Right cardiac atrium (tissue), 5 donors: ENCODE results near the gene FBXO48. TPM values are rescaled to one million over a fixed set of nuclear protein-coding genes. Genes with fewer than 3 reads are reported as not detected.

Source experiments
- ATAC-seq, 2 donors: fragments of 200-7000 bp; cut with Tn5 transposase; one replicate each; pipeline versions ENCODE4 v1.8.0 to v1.9.1; 2020; ENCODE audit warnings: moderate library complexity in 2 of 2, mild to moderate bottlenecking in 1 of 2
- DNase-seq, 3 donors: peaks; one replicate each; pipeline ENCODE4 v3.0.0-alpha.2; 2020
- H3K27ac ChIP-seq: one replicate; pipeline ENCODE4 v1.5.1; 2013; ENCODE audit warnings: mild to moderate bottlenecking, low read length, control low read depth, moderate library complexity
- H3K27me3 ChIP-seq: one replicate; pipeline ENCODE4 v1.6.1; 2013; ENCODE audit not compliant: control insufficient read depth, insufficient read depth
- H3K4me1 ChIP-seq: one replicate; pipeline ENCODE4 v1.6.1; 2013; ENCODE audit warnings: low read length; ENCODE audit not compliant: control insufficient read depth, insufficient read depth
- H3K4me3 ChIP-seq: one replicate; pipeline ENCODE4 v1.5.1; 2013; ENCODE audit warnings: low read length, control low read depth
- H3K9me3 ChIP-seq: one replicate; pipeline ENCODE4 v1.6.1; 2013; ENCODE audit warnings: low read length; ENCODE audit not compliant: control insufficient read depth
- WGBS: extraction: QIAGEN DNeasy Blood & Tissue Kit; methylation state at CpG from one replicate; pipeline ENCODE4 v1.1.7; 2013; 5-methylcytosine and 5-hydroxymethylcytosine counted together
- intact Hi-C, 4 donors: fragments of 100-400 bp; cut with DNase I; formaldehyde crosslinking; loops; one replicate each; pipeline versions ENCODE4 v1.11.0 to v1.14.0; 2022 to 2023
- long read RNA-seq, 4 donors: library from polyadenylated mRNA; unstranded; transcript quantifications; one replicate each; pipeline ENCODE4 v2.0.0, GENCODE V29; 2020 to 2021
- polyA plus RNA-seq: library from polyadenylated mRNA; stranded (reverse); fragments of 200-250 nt; gene quantifications from one replicate; pipeline ENCODE4 v1.2.3, GENCODE V29; 2013
- total RNA-seq, 4 donors: library from RNA; stranded (reverse); fragmentation: NEBNext Ultra II Directional; extraction: Animal tissue kit (Norgen Biotek cat#: 25700); gene quantifications; one replicate each; pipeline ENCODE4 v1.2.1, GENCODE V29; 2021
- donor health status: healthy with polysubstance abuse.
- donor health status: DM: no; HTN: yes; CAD: no.
- donor health status: DM: no; HTN: no; CAD: no.
- donor health status: DM: no; HTN: yes; CAD: no; lungs with severe emphysema.
- donor health status: DM: yes; HTN: yes; CAD: no.

Gene FBXO48, protein sequence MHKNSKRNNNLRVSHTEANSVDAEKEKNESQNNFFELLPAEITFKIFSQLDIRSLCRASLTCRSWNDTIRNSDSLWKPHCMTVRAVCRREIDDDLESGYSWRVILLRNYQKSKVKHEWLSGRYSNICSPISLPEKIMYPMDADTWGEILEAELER
- total RNA-seq (1 to 10 TPM in 1 of 4 donors, under 1 TPM in 3; 0.42 to 1.1 (median 0.95) TPM), polyA plus RNA-seq (0.61 TPM)
- long read RNA-seq, donor 1, partial matches to known transcripts = 0 of 2 reads
- long read RNA-seq, donor 1, other reads (novel, unspliced or antisense) = 2 of 2 reads
- long read RNA-seq, donor 2, partial matches to known transcripts = 0 of 2 reads
- long read RNA-seq, donor 2, other reads (novel, unspliced or antisense) = 2 of 2 reads
- long read RNA-seq, donor 3, partial matches to known transcripts = 1 of 4 reads
- long read RNA-seq, donor 3, other reads (novel, unspliced or antisense) = 3 of 4 reads
- long read RNA-seq, donor 4, full-length matches to known transcripts = 1 of 2 reads
- long read RNA-seq, donor 4, partial matches to known transcripts = 0 of 2 reads
- long read RNA-seq, donor 4, other reads (novel, unspliced or antisense) = 1 of 2 reads

GRCh38 chr2:68467077-68467960 is at the start of gene FBXO48, which contains the start of gene APLF:
TSS of gene FBXO48 (minus strand) at chr2:68467294. CDS start at chr2:68465145, 2,149 bp downstream.
TSS of gene APLF (plus strand) at chr2:68467585. CDS start at chr2:68467732, 147 bp downstream.
- H3K4me3 ChIP-seq = peak within 1 kb of the TSS; percentile 89
- ATAC-seq = peak; percentile 99
- under 1% methylated on average over 82 of the region's 82 CpGs for WGBS

GRCh38 chr2:68516051-68516955 is 49.2 kb upstream of the FBXO48 start:
- Histone ChIP-seq H3K4me3 (no peak overlapping the region), H3K4me1 (no peaks in the 10 kb centered on the region), H3K9me3 (no peaks in the 10 kb centered on the region), H3K27ac (no peak overlapping the region), H3K27me3 (no peaks in the 10 kb centered on the region)
- no peak for ATAC-seq
- WGBS = 81% methylated on average over 5 of the region's 5 CpGs
- no peak for DNase-seq
- intact Hi-C loops = no loop called here

More at GRCh38 chr2:68467077-68467960, at the start of gene FBXO48, which contains the start of gene APLF:
- intact Hi-C loops = loop anchor here in 3 of 4 donors (10.0 kb wide), 3 partner anchors 247 to 457 kb away; no protein-coding TSS in a partner anchor
- peaks cover 3% of the 10 kb centered on the region for H3K4me1 ChIP-seq
- H3K27me3 ChIP-seq = no peaks in the 10 kb centered on the region
- peak within 1 kb of the TSS; percentile 85 for H3K27ac ChIP-seq
- DNase-seq = peak; percentile 97 to 99 (median 98)
- H3K9me3 ChIP-seq = no peaks in the 10 kb centered on the region

DNA sequence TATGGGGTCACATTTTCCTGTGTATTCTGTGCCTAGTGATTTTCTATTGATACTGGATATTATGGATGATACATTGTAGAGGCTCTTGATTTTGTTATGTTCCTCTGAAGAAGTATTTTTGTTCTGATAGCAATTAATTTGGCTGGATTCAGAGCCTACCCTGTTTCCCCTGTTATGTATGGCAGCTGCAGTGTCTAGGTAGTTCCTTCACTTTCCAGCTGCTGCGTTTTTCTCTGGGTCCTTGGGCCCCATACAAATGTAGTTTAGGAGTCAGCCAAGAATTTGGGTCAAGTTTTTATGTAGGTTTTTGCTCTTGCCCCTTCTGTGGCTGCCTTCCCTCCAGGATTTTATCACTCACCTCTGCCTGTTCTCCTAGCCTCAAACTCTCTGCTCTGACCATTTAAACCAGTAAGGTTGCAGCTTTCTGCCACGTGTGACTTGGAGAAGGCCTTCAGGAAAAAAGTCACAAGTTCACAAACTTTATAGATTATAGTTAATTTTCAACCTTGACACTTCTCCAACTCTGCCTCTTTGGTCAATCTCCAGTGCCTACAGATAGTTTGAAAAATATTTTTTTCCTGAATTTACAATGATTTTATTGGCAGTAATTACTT is 47.3 kb upstream of the FBXO48 start:
- Histone ChIP-seq H3K27ac (no peak overlapping the region), H3K9me3 (no peaks in the 10 kb centered on the region), H3K4me1 (no peaks in the 10 kb centered on the region), H3K4me3 (no peak overlapping the region), H3K27me3 (no peaks in the 10 kb centered on the region)
- no peak for ATAC-seq
- WGBS = 61% methylated on average over 2 of the region's 2 CpGs
- intact Hi-C loops = no loop called here
- DNase-seq = no peak

GRCh38 chr2:68512966-68513365 is 45.9 kb upstream of the FBXO48 start:
- intact Hi-C loops = no loop called here
- H3K9me3 ChIP-seq = no peaks in the 10 kb centered on the region

DNA sequence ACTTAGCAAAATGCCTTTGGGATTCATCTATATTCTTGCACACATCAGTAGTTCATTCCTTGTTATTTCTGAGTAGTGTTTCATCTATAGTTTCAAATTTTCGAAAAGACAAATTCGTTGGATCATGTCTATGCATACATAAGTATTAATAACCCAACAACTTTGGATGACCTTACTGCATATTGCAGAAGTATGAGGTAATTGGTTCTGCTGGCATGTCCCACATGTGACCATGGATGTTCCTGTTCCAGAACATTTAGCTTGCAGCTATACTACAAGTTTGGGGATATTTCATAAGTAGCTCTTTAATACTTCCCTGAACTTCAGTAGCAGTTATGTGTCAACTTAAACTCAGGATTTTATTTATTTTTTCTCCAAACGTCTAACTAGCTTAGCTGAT is 45.2 kb upstream of the FBXO48 start:
- DNase-seq (no peak), ATAC-seq (no peak)
- Histone ChIP-seq H3K9me3 (no peaks in the 10 kb centered on the region), H3K4me1 (no peaks in the 10 kb centered on the region), H3K27me3 (no peaks in the 10 kb centered on the region), H3K27ac (no peak overlapping the region), H3K4me3 (no peak overlapping the region)
- intact Hi-C loops = no loop called here
- 60% methylated on average over 3 of the region's 3 CpGs for WGBS

More at GRCh38 chr2:68512966-68513365, 45.9 kb upstream of the FBXO48 start:
- ATAC-seq (no peak), DNase-seq (no peak)
- no peak overlapping the region for H3K4me3 ChIP-seq
- H3K4me1 ChIP-seq = no peaks in the 10 kb centered on the region
- 41% methylated on average over 1 of the region's 1 CpG for WGBS
- H3K27ac ChIP-seq = no peak overlapping the region
- H3K27me3 ChIP-seq = no peaks in the 10 kb centered on the region

- WGBS = 62% methylated on average over 3 of the region's 3 CpGs
- DNase-seq (no peak), ATAC-seq (no peak)
- no peak overlapping the region for H3K4me3 ChIP-seq
- no peaks in the 10 kb centered on the region for H3K4me1 ChIP-seq
- no peaks in the 10 kb centered on the region for H3K27me3 ChIP-seq
- intact Hi-C loops = no loop called here
- H3K9me3 ChIP-seq = no peaks in the 10 kb centered on the region
- H3K27ac ChIP-seq = no peak overlapping the region
Measured at GRCh38 chr2:68506170-68506569, 39.1 kb upstream of the FBXO48 start.

- intact Hi-C loops = no loop called here
- H3K27ac ChIP-seq = no peak overlapping the region
- no peak for ATAC-seq
- no peaks in the 10 kb centered on the region for H3K4me1 ChIP-seq
- 98% methylated on average over 2 of the region's 2 CpGs for WGBS
- H3K4me3 ChIP-seq = no peak overlapping the region
- no peak for DNase-seq
- H3K9me3 ChIP-seq = no peaks in the 10 kb centered on the region
- H3K27me3 ChIP-seq = no peaks in the 10 kb centered on the region
Measured at GRCh38 chr2:68505603-68506159, 38.6 kb upstream of the FBXO48 start.

- no peak overlapping the region for H3K4me3 ChIP-seq
- DNase-seq (no peak), ATAC-seq (no peak)
- no peaks in the 10 kb centered on the region for H3K4me1 ChIP-seq
- no peaks in the 10 kb centered on the region for H3K9me3 ChIP-seq
- no peaks in the 10 kb centered on the region for H3K27me3 ChIP-seq
- intact Hi-C loops = no loop called here
- no peak overlapping the region for H3K27ac ChIP-seq
- 72% methylated on average over 5 of the region's 5 CpGs for WGBS
Measured at GRCh38 chr2:68501768-68502167, 34.7 kb upstream of the FBXO48 start.

DNA sequence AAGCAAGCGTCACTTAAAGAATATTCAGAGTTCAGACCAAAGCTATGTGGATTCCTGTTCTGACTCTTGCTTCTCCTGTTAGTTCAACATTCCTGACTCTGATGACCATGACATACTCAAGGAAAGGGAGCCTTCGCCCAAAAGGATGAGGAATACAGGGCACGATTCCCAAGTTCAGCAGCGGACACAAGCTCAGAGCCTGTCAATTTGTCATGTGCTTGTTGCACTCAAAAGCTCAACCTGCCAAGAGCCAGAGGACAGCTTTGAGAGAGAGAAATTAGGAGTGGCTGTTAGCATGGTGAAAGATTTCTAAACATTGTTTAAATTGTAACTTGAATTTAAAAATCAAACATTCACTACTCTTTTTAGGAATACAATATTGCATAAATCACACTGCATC is 33.6 kb upstream of the FBXO48 start:
- no peak for DNase-seq
- no peak for ATAC-seq
- no peaks in the 10 kb centered on the region for H3K27me3 ChIP-seq
- H3K4me1 ChIP-seq = no peaks in the 10 kb centered on the region
- no peak overlapping the region for H3K27ac ChIP-seq
- WGBS = 85% methylated on average over 4 of the region's 4 CpGs
- no peaks in the 10 kb centered on the region for H3K9me3 ChIP-seq
- H3K4me3 ChIP-seq = no peak overlapping the region
- intact Hi-C loops = no loop called here
